ENCODE results near the gene PHF23.

Gene PHF23

GRCh38 chr17:7207120-7208001, 31.9 kb downstream of the PHF23 start:
- in situ Hi-C loops (cut with HindIII; ENCODE audit: low sequenced_read_pairs) = no loop called here

- in situ Hi-C loops (cut with HindIII; ENCODE audit: low sequenced_read_pairs) = no loop called here
Measured at GRCh38 chr17:7205561-7205960, 33.7 kb downstream of the PHF23 start.

- in situ Hi-C loops (cut with HindIII; ENCODE audit: low sequenced_read_pairs) = no loop called here
Measured at GRCh38 chr17:7204828-7205461, 34.3 kb downstream of the PHF23 start.

GRCh38 chr17:7204336-7204735, 34.9 kb downstream of the PHF23 start:
- in situ Hi-C loops (cut with HindIII; ENCODE audit: low sequenced_read_pairs) = no loop called here

- in situ Hi-C loops (cut with HindIII; ENCODE audit: low sequenced_read_pairs) = no loop called here
Measured at GRCh38 chr17:7203391-7203790, 35.9 kb downstream of the PHF23 start.

- in situ Hi-C loops (cut with HindIII; ENCODE audit: low sequenced_read_pairs) = no loop called here
Measured at GRCh38 chr17:7196651-7197401, 42.4 kb downstream of the PHF23 start.

- in situ Hi-C loops (cut with HindIII; ENCODE audit: low sequenced_read_pairs) = no loop called here
Measured at GRCh38 chr17:7195971-7196370, 43.3 kb downstream of the PHF23 start.

- in situ Hi-C loops (cut with HindIII; ENCODE audit: low sequenced_read_pairs) = no loop called here
Measured at GRCh38 chr17:7192271-7192937, 46.9 kb downstream of the PHF23 start.

GRCh38 chr17:7191571-7192270, 47.5 kb downstream of the PHF23 start:
- in situ Hi-C loops (cut with HindIII; ENCODE audit: low sequenced_read_pairs) = no loop called here

GRCh38 chr17:7191069-7191468, 48.2 kb downstream of the PHF23 start:
- in situ Hi-C loops (cut with HindIII; ENCODE audit: low sequenced_read_pairs) = no loop called here

- in situ Hi-C loops (cut with HindIII; ENCODE audit: low sequenced_read_pairs) = no loop called here
Measured at GRCh38 chr17:7190276-7190917, 48.9 kb downstream of the PHF23 start.

- in situ Hi-C loops (cut with HindIII; ENCODE audit: low sequenced_read_pairs) = no loop called here
Measured at GRCh38 chr17:7186241-7186640, 53.0 kb downstream of the PHF23 start.

Data from endothelial cell of hepatic sinusoid (primary cell).